Fibroblast of lung (primary cell): Measurements from ENCODE around the gene GTF3C2. TPM values are rescaled to one million over a fixed set of nuclear protein-coding genes. Genes with fewer than 3 reads are reported as not detected.

Experiments
- DNase-seq, 2 donors: peaks; one replicate each; pipeline versions ENCODE4 v3.0.0 to v3.0.0-alpha.2; 2010; ENCODE audit warnings: low read depth in 2 of 2
- H2AFZ ChIP-seq: 2 replicates; pipeline ENCODE4 v1.5.1; 2012; ENCODE audit warnings: low read length, control low read depth, inconsistent platforms
- H3K27ac ChIP-seq: 2 replicates; pipeline ENCODE4 v1.5.1; 2011; ENCODE audit warnings: low read length, control low read depth; ENCODE audit not compliant: insufficient read depth
- H3K27me3 ChIP-seq: 2 replicates; pipeline ENCODE4 v1.5.1; 2011; ENCODE audit warnings: mild to moderate bottlenecking, low read length; ENCODE audit not compliant: control insufficient read depth, insufficient read depth
- H3K36me3 ChIP-seq: 2 replicates; pipeline ENCODE4 v1.5.1; 2011; ENCODE audit warnings: low read length; ENCODE audit not compliant: control insufficient read depth, insufficient read depth
- H3K4me1 ChIP-seq: 2 replicates; pipeline ENCODE4 v1.5.1; 2011; ENCODE audit warnings: low read length; ENCODE audit not compliant: control insufficient read depth, insufficient read depth; ENCODE audit errors: extremely low read depth
- H3K4me2 ChIP-seq: 2 replicates; pipeline ENCODE4 v1.5.1; 2011; ENCODE audit warnings: low read length, control low read depth; ENCODE audit not compliant: insufficient read depth; ENCODE audit errors: extremely low read depth
- H3K4me3 ChIP-seq, 4 experiments: fragments of 200-600 bp in 1 of 4; sonication (generic) in 1 of 4; replicated peaks in 1 of 4; 2 replicates each; pipeline ENCODE4 v1.5.1; 2011 to 2016; ENCODE audit warnings: low read length in 4 of 4, low read depth in 3 of 4, mild to moderate bottlenecking in 3 of 4, control low read depth in 2 of 4, inconsistent platforms in 1 of 4, mixed read lengths in 1 of 4; ENCODE audit not compliant: insufficient read depth in 1 of 4; ENCODE audit errors: control extremely low read depth in 1 of 4
- H3K79me2 ChIP-seq: 2 replicates; pipeline ENCODE4 v1.5.1; 2012; ENCODE audit warnings: mild to moderate bottlenecking, low read length, inconsistent platforms; ENCODE audit not compliant: control insufficient read depth, insufficient read depth
- H3K9ac ChIP-seq: 2 replicates; pipeline ENCODE4 v1.5.1; 2011; ENCODE audit warnings: mild to moderate bottlenecking, low read length, control low read depth; ENCODE audit not compliant: insufficient read depth
- H3K9me3 ChIP-seq: 2 replicates; pipeline ENCODE4 v1.5.1; 2012; ENCODE audit warnings: low read depth, low read length; ENCODE audit not compliant: control insufficient read depth, insufficient read depth
- H4K20me1 ChIP-seq: 2 replicates; pipeline ENCODE4 v1.5.1; 2011; ENCODE audit warnings: low read length; ENCODE audit not compliant: control insufficient read depth, insufficient read depth; ENCODE audit errors: extremely low read depth
- EZH2 ChIP-seq: IDR thresholded peaks from 2 replicates; pipeline ENCODE4 v1.5.1; 2012; ENCODE audit warnings: low read length, control low read depth, mild to moderate bottlenecking; ENCODE audit errors: missing control alignments
- polyA plus RNA-seq, 2 donors: library from polyadenylated mRNA; depleted of rRNA in 1 of 2; stranded (reverse) in 1 of 2; unstranded in 1 of 2; fragments of >200 nt; gene quantifications; 2 replicates each; pipeline ENCODE4 v1.2.1, GENCODE V29; 2011 to 2012; ENCODE audit warnings: missing spikeins in 1 of 2
- total RNA-seq: library from RNA; depleted of rRNA; stranded (reverse); fragments of >200 nt; gene quantifications from 2 replicates; pipeline ENCODE4 v1.2.1, GENCODE V29; 2014
- TF ChIP-seq, protein P1 (sequence below), 2 donors: IDR thresholded peaks in 1 of 2; conservative IDR thresholded peaks in 1 of 2; 1 replicate in 1 of 2; 2 replicates in 1 of 2; pipeline ENCODE4 v1.5.1; 2011 to 2012; ENCODE audit warnings: low read length in 2 of 2, control low read depth in 1 of 2, inconsistent platforms in 1 of 2, low read depth in 1 of 2, mild to moderate bottlenecking in 1 of 2

GTF3C2 gene
- total and polyA plus RNA-seq, 2 donors (not counting 1 experiment from before 2014, with no cell fraction given), result 19.2 to 30.2 TPM

DNA sequence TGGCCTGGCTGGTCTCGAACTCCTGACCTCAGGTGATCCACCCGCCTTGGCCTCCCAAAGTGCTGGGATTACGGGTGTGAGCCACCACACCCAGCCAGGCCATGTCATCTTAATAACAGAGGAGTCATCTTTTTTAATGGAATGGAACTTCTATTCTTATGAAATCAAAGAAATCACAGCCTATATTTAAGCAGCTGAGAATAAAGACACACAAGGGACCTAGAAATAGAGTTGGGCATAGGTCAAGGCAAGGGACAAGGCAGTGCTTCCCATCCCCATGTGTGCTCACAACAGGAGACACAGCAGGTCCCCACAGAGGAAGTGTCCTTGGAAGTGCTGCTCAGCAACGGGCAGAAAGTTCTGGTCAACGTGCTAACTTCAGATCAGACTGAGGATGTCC is 17.0 kb upstream of the GTF3C2 start:
- no peak overlapping the region for H3K4me3 ChIP-seq
- H3K9ac ChIP-seq, result no peak overlapping the region
- no peak for DNase-seq
- H3K4me2 ChIP-seq, result no peak overlapping the region
- no peaks in the 10 kb centered on the region for H3K27me3 ChIP-seq
- peaks cover 12% of the 10 kb centered on the region for H3K4me1 ChIP-seq
- no peaks in the 10 kb centered on the region for H3K9me3 ChIP-seq
- H3K27ac ChIP-seq, result no peak overlapping the region
- H3K79me2 ChIP-seq, result peaks cover 52% of the 10 kb centered on the region
- H4K20me1 ChIP-seq, result no peaks in the 10 kb centered on the region
- no peak overlapping the region for H2AFZ ChIP-seq
- peaks cover 36% of the 10 kb centered on the region for H3K36me3 ChIP-seq
- TF ChIP-seq, protein P1, sequence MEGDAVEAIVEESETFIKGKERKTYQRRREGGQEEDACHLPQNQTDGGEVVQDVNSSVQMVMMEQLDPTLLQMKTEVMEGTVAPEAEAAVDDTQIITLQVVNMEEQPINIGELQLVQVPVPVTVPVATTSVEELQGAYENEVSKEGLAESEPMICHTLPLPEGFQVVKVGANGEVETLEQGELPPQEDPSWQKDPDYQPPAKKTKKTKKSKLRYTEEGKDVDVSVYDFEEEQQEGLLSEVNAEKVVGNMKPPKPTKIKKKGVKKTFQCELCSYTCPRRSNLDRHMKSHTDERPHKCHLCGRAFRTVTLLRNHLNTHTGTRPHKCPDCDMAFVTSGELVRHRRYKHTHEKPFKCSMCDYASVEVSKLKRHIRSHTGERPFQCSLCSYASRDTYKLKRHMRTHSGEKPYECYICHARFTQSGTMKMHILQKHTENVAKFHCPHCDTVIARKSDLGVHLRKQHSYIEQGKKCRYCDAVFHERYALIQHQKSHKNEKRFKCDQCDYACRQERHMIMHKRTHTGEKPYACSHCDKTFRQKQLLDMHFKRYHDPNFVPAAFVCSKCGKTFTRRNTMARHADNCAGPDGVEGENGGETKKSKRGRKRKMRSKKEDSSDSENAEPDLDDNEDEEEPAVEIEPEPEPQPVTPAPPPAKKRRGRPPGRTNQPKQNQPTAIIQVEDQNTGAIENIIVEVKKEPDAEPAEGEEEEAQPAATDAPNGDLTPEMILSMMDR (conservative IDR thresholded peaks at IDR 0.05 in 1 of 2, IDR thresholded peaks at IDR 0.05 in 1 of 2; ENCODE audit: low read depth in 1 of 2, low read length in 2 of 2), result no peak
- no peak for TF ChIP-seq EZH2

DNA sequence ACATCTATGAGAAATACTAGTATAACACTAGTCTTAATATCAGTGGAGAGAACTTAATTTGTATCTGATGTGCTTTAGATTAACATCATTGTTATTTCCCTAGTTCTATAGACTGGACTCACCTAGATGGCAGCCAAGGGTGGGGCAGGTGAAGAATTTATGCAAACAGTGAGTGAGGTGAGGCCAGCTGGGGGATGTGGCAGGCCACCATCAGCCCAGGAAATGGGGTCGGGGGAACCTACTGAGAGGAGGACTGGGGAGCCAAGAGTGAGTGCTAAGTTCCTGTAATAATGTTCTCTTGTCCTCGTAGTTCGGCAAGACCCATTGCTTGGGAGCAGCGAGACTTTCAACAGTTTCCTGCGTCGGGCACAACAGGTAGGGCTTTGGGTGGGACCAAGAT is 16.4 kb upstream of the GTF3C2 start:
- no peak overlapping the region for H3K4me2 ChIP-seq
- no peak for TF ChIP-seq EZH2
- TF ChIP-seq, protein P1 (conservative IDR thresholded peaks at IDR 0.05 in 1 of 2, IDR thresholded peaks at IDR 0.05 in 1 of 2; ENCODE audit: low read depth in 1 of 2, low read length in 2 of 2), result no peak
- H3K79me2 ChIP-seq, result peaks cover 52% of the 10 kb centered on the region

GRCh38 chr2:27370816-27371620 is 14.5 kb upstream of the GTF3C2 start:
- Histone ChIP-seq H3K27ac (peak overlapping the region; percentile 95), H3K9me3 (no peaks in the 10 kb centered on the region), H3K4me2 (peak overlapping the region; percentile 98), H3K36me3 (peaks cover 38% of the 10 kb centered on the region), H3K9ac (peak overlapping the region; percentile 97), H3K4me1 (peaks cover 14% of the 10 kb centered on the region), H3K79me2 (peaks cover 54% of the 10 kb centered on the region), H4K20me1 (no peaks in the 10 kb centered on the region), H2AFZ (peak overlapping the region; percentile 88), H3K4me3 (peak overlapping the region; percentile 91 to 99 (median 97)), H3K27me3 (no peaks in the 10 kb centered on the region)
- TF ChIP-seq, protein P1 (conservative IDR thresholded peaks at IDR 0.05 in 1 of 2, IDR thresholded peaks at IDR 0.05 in 1 of 2; ENCODE audit: low read depth in 1 of 2, low read length in 2 of 2), result no peak
- TF ChIP-seq EZH2, result no peak
- DNase-seq, result peak; percentile 33 to 45

More for the DNA sequence above, 16.4 kb upstream of the GTF3C2 start:
- DNase-seq, result no peak
- Histone ChIP-seq H3K27me3 (no peaks in the 10 kb centered on the region), H3K4me3 (peak overlapping the region in 1 of 4 experiments; percentile 96), H3K27ac (no peak overlapping the region), H4K20me1 (no peaks in the 10 kb centered on the region), H3K9me3 (no peaks in the 10 kb centered on the region), H3K36me3 (peaks cover 36% of the 10 kb centered on the region), H3K9ac (no peak overlapping the region), H3K4me1 (peaks cover 14% of the 10 kb centered on the region), H2AFZ (no peak overlapping the region)
